T47D (cell line): ENCODE results near the gene ARHGEF16.

Experiments used
- DNase-seq, 2 experiments: peaks; one replicate each; pipeline versions ENCODE4 v3.0.0 to v3.0.0-alpha.2; 2011 to 2012; ENCODE audit warnings: low read depth in 1 of 2, low spot score in 1 of 2
- JUND ChIP-seq: IDR thresholded peaks from 2 replicates; pipeline ENCODE4 v1.6.1; 2012; ENCODE audit warnings: low read depth
- in situ Hi-C: cut with HindIII; loops from 2 replicates; pipeline ENCODE4 v1.10.0; 2016; ENCODE audit warnings: low sequenced_read_pairs, low pct_unique_long_range_greater_than_20kb

Gene ARHGEF16

GRCh38 chr1:3472088-3472850 lies 17.8 kb downstream of the ARHGEF16 start:
- TF ChIP-seq JUND, result no peak
- in situ Hi-C loops, result no loop called here
- no peak for DNase-seq

GRCh38 chr1:3472906-3473305 lies 18.4 kb downstream of the ARHGEF16 start:
- in situ Hi-C loops, result no loop called here
- no peak for TF ChIP-seq JUND
- no peak for DNase-seq

GRCh38 chr1:3473381-3473844 lies 18.9 kb downstream of the ARHGEF16 start:
- no peak for DNase-seq
- TF ChIP-seq JUND, result no peak
- in situ Hi-C loops, result no loop called here

GRCh38 chr1:3474016-3474415 lies 19.6 kb downstream of the ARHGEF16 start:
- no peak for TF ChIP-seq JUND
- in situ Hi-C loops, result no loop called here
- DNase-seq, result no peak

GRCh38 chr1:3474421-3474820 lies 20.0 kb downstream of the ARHGEF16 start:
- in situ Hi-C loops, result no loop called here
- TF ChIP-seq JUND, result no peak
- DNase-seq, result no peak

- no peak for TF ChIP-seq JUND
- DNase-seq, result no peak
- in situ Hi-C loops, result no loop called here
Measured at GRCh38 chr1:3475839-3476573, 21.5 kb downstream of the ARHGEF16 start.

- DNase-seq, result no peak
- in situ Hi-C loops, result no loop called here
- TF ChIP-seq JUND, result no peak
Measured at GRCh38 chr1:3476666-3477065, 22.2 kb downstream of the ARHGEF16 start.

- TF ChIP-seq JUND, result no peak
- no peak for DNase-seq
- in situ Hi-C loops, result no loop called here
Measured at GRCh38 chr1:3477241-3477995, 23.0 kb downstream of the ARHGEF16 start.

GRCh38 chr1:3478187-3478586 lies 23.7 kb downstream of the ARHGEF16 start:
- DNase-seq, result no peak
- no peak for TF ChIP-seq JUND
- in situ Hi-C loops, result no loop called here

- no peak for DNase-seq
- in situ Hi-C loops, result no loop called here
- no peak for TF ChIP-seq JUND
Measured at GRCh38 chr1:3479511-3480368, 25.3 kb downstream of the ARHGEF16 start.

GRCh38 chr1:3480369-3480719 lies 25.9 kb downstream of the ARHGEF16 start:
- in situ Hi-C loops, result no loop called here
- DNase-seq, result no peak
- TF ChIP-seq JUND, result no peak

- in situ Hi-C loops, result no loop called here
- TF ChIP-seq JUND, result no peak
- DNase-seq, result no peak
Measured at GRCh38 chr1:3481046-3481445, 26.6 kb downstream of the ARHGEF16 start.
